Mononuclear cell (primary cell): ENCODE results near the gene VSTM2B. TPM values are rescaled to one million over a fixed set of nuclear protein-coding genes. Genes with fewer than 3 reads are reported as not detected.

Experiments
- H3K27me3 ChIP-seq: 2 replicates; pipeline ENCODE4 v1.6.0; 2011; ENCODE audit warnings: low read length, control low read depth; ENCODE audit not compliant: insufficient read depth
- H3K4me1 ChIP-seq: 2 replicates; pipeline ENCODE4 v1.5.1; 2011; ENCODE audit warnings: mild to moderate bottlenecking, low read length, control low read depth; ENCODE audit not compliant: insufficient read depth
- H3K4me3 ChIP-seq: 2 replicates; pipeline ENCODE4 v1.5.1; 2011; ENCODE audit warnings: mild to moderate bottlenecking, low read length, moderate library complexity
- H3K9me3 ChIP-seq: 2 replicates; pipeline ENCODE4 v1.5.1; 2011; ENCODE audit warnings: low read depth, mild to moderate bottlenecking, control low read depth, low read length
- total RNA-seq: library from RNA; depleted of rRNA; stranded (reverse); fragments of >200 nt; gene quantifications from one replicate; pipeline ENCODE4 v1.2.3, GENCODE V29; 2012

The VSTM2B gene
- total RNA-seq, 1 donor = not detected

- H3K4me1 ChIP-seq = peaks cover 28% of the 10 kb centered on the region
- no peak overlapping the region for H3K4me3 ChIP-seq
- H3K27me3 ChIP-seq = no peaks in the 10 kb centered on the region
- H3K9me3 ChIP-seq = no peaks in the 10 kb centered on the region
These were observed 83.8 kb downstream of the VSTM2B start for GRCh38 chr19:29609636-29610035.

GRCh38 chr19:29610213-29610573, 84.4 kb downstream of the VSTM2B start:
- Histone ChIP-seq H3K27me3 (no peaks in the 10 kb centered on the region), H3K4me3 (no peak overlapping the region), H3K4me1 (peaks cover 24% of the 10 kb centered on the region), H3K9me3 (no peaks in the 10 kb centered on the region)

GRCh38 chr19:29610574-29611271, 84.9 kb downstream of the VSTM2B start:
- Histone ChIP-seq H3K9me3 (no peaks in the 10 kb centered on the region), H3K27me3 (no peaks in the 10 kb centered on the region), H3K4me3 (no peak overlapping the region), H3K4me1 (peaks cover 20% of the 10 kb centered on the region)

- Histone ChIP-seq H3K4me1 (peaks cover 12% of the 10 kb centered on the region), H3K4me3 (no peak overlapping the region), H3K9me3 (no peaks in the 10 kb centered on the region), H3K27me3 (no peaks in the 10 kb centered on the region)
These were observed 86.3 kb downstream of the VSTM2B start for GRCh38 chr19:29612121-29612520.

- peaks cover 10% of the 10 kb centered on the region for H3K4me1 ChIP-seq
- no peak overlapping the region for H3K4me3 ChIP-seq
- H3K9me3 ChIP-seq = no peaks in the 10 kb centered on the region
- H3K27me3 ChIP-seq = no peaks in the 10 kb centered on the region
These were observed 87.2 kb downstream of the VSTM2B start for GRCh38 chr19:29612801-29613595.

- H3K4me3 ChIP-seq = no peak overlapping the region
- no peaks in the 10 kb centered on the region for H3K9me3 ChIP-seq
- H3K27me3 ChIP-seq = no peaks in the 10 kb centered on the region
- H3K4me1 ChIP-seq = peaks cover 10% of the 10 kb centered on the region
These were observed 88.3 kb downstream of the VSTM2B start for GRCh38 chr19:29614046-29614445.

Other genes starting within 250 kb of the VSTM2B start
- gene POP4, start 80.3 kb downstream of the VSTM2B start, total RNA-seq = 44.4 TPM
- 13.1 TPM for gene PLEKHF1, start 139.5 kb downstream of the VSTM2B start, total RNA-seq
- 8.8 TPM for gene C19orf12, start 189.3 kb downstream of the VSTM2B start, total RNA-seq